Neural cell (in vitro differentiated cells): ENCODE results near the gene COL25A1. TPM values are rescaled to one million over a fixed set of nuclear protein-coding genes. Genes with fewer than 3 reads are reported as not detected.

Experiments
- H2AFZ ChIP-seq: fragments of 200-600, 300-800 bp; sonication (generic), shearing (Covaris generic); 2 replicates; pipeline ENCODE4 v1.6.0; 2014; ENCODE audit warnings: low read depth, mild to moderate bottlenecking, antibody characterized with exemption, low read length, moderate library complexity
- H3F3A ChIP-seq: fragments of 200-600 bp; shearing (Covaris generic); 2 replicates; pipeline ENCODE4 v1.6.1; 2016; ENCODE audit warnings: mild to moderate bottlenecking, moderate library complexity, mixed read lengths, antibody characterized with exemption, low read length; ENCODE audit not compliant: insufficient read depth, poor library complexity, severe bottlenecking
- H3K27ac ChIP-seq: fragments of 200-600, 300-800 bp; sonication (generic), shearing (Covaris generic); 2 replicates; pipeline ENCODE4 v1.5.1; 2014; ENCODE audit warnings: mild to moderate bottlenecking, low read length, moderate library complexity
- H3K27me3 ChIP-seq: fragments of 300-800, 200-600 bp; sonication (generic), shearing (Covaris generic); 2 replicates; pipeline ENCODE4 v1.6.0; 2014; ENCODE audit warnings: mild to moderate bottlenecking, low read depth, low read length, moderate library complexity; ENCODE audit not compliant: insufficient read depth
- H3K36me3 ChIP-seq: fragments of 300-800, 200-600 bp; sonication (generic), shearing (Covaris generic); 2 replicates; pipeline ENCODE4 v1.5.1; 2014; ENCODE audit warnings: mild to moderate bottlenecking, antibody characterized with exemption, low read length, moderate library complexity; ENCODE audit not compliant: insufficient read depth
- H3K4me2 ChIP-seq: fragments of 300-800, 200-600 bp; sonication (generic), shearing (Covaris generic); 2 replicates; pipeline ENCODE4 v1.6.0; 2014; ENCODE audit warnings: mild to moderate bottlenecking, low read length
- H3K4me3 ChIP-seq: fragments of 300-800, 200-600 bp; sonication (generic), shearing (Covaris generic); 2 replicates; pipeline ENCODE4 v1.5.1; 2014; ENCODE audit warnings: mild to moderate bottlenecking, low read length, moderate library complexity
- H3K79me2 ChIP-seq: fragments of 200-600 bp; shearing (Covaris generic); replicated peaks from 2 replicates; pipeline ENCODE4 v1.6.0; 2014; ENCODE audit warnings: mild to moderate bottlenecking, low read length, moderate library complexity; ENCODE audit not compliant: insufficient read depth
- H3K9ac ChIP-seq: fragments of 300-800, 200-600 bp; sonication (generic), shearing (Covaris generic); 2 replicates; pipeline ENCODE4 v1.6.1; 2016; ENCODE audit warnings: mild to moderate bottlenecking, low read length, mixed read lengths
- H3K9me2 ChIP-seq: fragments of 200-600 bp; shearing (Covaris generic); 2 replicates; pipeline ENCODE4 v1.6.1; 2016; ENCODE audit warnings: mild to moderate bottlenecking, low read length, mixed read lengths; ENCODE audit not compliant: insufficient read depth
- H3K9me3 ChIP-seq: fragments of 200-600, 300-800 bp; sonication (generic), shearing (Covaris generic); 2 replicates; pipeline ENCODE4 v1.6.1; 2016; ENCODE audit warnings: mild to moderate bottlenecking, mixed run types, low read length, moderate library complexity, mixed read lengths
- H4K20me1 ChIP-seq: fragments of 200-600 bp; shearing (Covaris generic); 2 replicates; pipeline ENCODE4 v1.6.1; 2016; ENCODE audit warnings: mild to moderate bottlenecking, mixed run types; ENCODE audit not compliant: insufficient read depth
- EP300 ChIP-seq: fragments of 450-650 bp; conservative IDR thresholded peaks from 2 replicates; pipeline ENCODE4 v1.6.1; 2014; ENCODE audit warnings: antibody characterized with exemption, mild to moderate bottlenecking, moderate library complexity; ENCODE audit not compliant: poor library complexity, severe bottlenecking
- EZH2 ChIP-seq: fragments of 200-600, 300-800 bp; shearing (Covaris generic), sonication (generic); IDR thresholded peaks from 2 replicates; pipeline ENCODE4 v1.6.1; 2014; ENCODE audit warnings: antibody characterized with exemption, low read length, borderline replicate concordance, mild to moderate bottlenecking; ENCODE audit not compliant: insufficient read depth, poor library complexity, severe bottlenecking
- MXI1 ChIP-seq: fragments of 450-650 bp; conservative IDR thresholded peaks from 2 replicates; pipeline ENCODE4 v1.6.1; 2014; ENCODE audit warnings: antibody characterized with exemption, mild to moderate bottlenecking; ENCODE audit not compliant: poor library complexity, severe bottlenecking
- POLR2AphosphoS5 ChIP-seq: IDR thresholded peaks from 2 replicates; pipeline ENCODE4 v1.6.1; 2012
- RAD21 ChIP-seq: fragments of 450-650 bp; conservative IDR thresholded peaks from 2 replicates; pipeline ENCODE4 v1.6.1; 2014; ENCODE audit warnings: antibody characterized with exemption, mild to moderate bottlenecking, moderate library complexity
- SMC3 ChIP-seq: fragments of 450-650 bp; conservative IDR thresholded peaks from 2 replicates; pipeline ENCODE4 v1.6.1; 2014; ENCODE audit warnings: antibody characterized with exemption, mild to moderate bottlenecking, moderate library complexity; ENCODE audit not compliant: poor library complexity
- TAF1 ChIP-seq: IDR thresholded peaks from 2 replicates; pipeline ENCODE4 v1.6.1; 2012; ENCODE audit warnings: low read depth
- polyA plus RNA-seq: library from polyadenylated mRNA; depleted of rRNA; stranded (reverse); fragments of >200 nt; gene quantifications from 2 replicates; pipeline ENCODE4 v1.2.3, GENCODE V29; 2014
- TF ChIP-seq, protein P1 (sequence below): IDR thresholded peaks from 2 replicates; pipeline ENCODE4 v1.6.1; 2012; ENCODE audit warnings: borderline replicate concordance
- TF ChIP-seq, protein P2 (sequence below): fragments of 450-650 bp; IDR thresholded peaks from 2 replicates; pipeline ENCODE4 v1.5.1; 2014; ENCODE audit warnings: antibody characterized with exemption, mild to moderate bottlenecking, moderate library complexity; ENCODE audit not compliant: poor library complexity, severe bottlenecking

Gene COL25A1
- polyA plus RNA-seq, 1 donor from 2014 or later = 32.3 TPM

DNA sequence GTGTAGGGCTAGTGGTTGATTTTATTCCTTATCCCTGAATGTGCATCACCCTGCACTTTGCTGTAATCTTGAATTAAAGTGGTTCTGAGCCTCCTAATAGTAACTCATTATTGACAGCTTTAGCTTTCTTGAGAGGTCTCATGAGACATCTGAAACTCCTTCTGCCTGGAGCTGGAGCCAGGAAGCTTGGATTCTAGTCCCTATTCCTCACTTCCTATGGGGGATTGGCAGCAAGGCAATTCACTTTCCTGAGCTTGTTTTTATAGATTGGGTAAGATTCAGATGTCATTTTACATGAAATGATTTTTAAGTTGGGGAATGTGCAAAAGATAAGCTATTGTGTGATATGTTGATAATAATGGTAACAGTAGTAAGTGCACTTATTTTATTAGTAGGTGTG is 522.5 kb downstream of the COL25A1 start:
- Histone ChIP-seq H4K20me1 (no peaks in the 10 kb centered on the region), H3K9me2 (no peaks in the 10 kb centered on the region), H3F3A (no peaks in the 10 kb centered on the region), H3K4me2 (no peak overlapping the region), H3K27me3 (no peaks in the 10 kb centered on the region), H2AFZ (no peak overlapping the region), H3K27ac (no peak overlapping the region), H3K4me3 (no peak overlapping the region), H3K36me3 (no peaks in the 10 kb centered on the region), H3K9ac (no peak overlapping the region), H3K9me3 (no peaks in the 10 kb centered on the region), H3K79me2 (no peaks in the 10 kb centered on the region)
- TF ChIP-seq MXI1 = no peak
- peak; percentile 25 for TF ChIP-seq EP300
- TF ChIP-seq EZH2 = no peak
- no peak for TF ChIP-seq TAF1
- TF ChIP-seq, protein P1, sequence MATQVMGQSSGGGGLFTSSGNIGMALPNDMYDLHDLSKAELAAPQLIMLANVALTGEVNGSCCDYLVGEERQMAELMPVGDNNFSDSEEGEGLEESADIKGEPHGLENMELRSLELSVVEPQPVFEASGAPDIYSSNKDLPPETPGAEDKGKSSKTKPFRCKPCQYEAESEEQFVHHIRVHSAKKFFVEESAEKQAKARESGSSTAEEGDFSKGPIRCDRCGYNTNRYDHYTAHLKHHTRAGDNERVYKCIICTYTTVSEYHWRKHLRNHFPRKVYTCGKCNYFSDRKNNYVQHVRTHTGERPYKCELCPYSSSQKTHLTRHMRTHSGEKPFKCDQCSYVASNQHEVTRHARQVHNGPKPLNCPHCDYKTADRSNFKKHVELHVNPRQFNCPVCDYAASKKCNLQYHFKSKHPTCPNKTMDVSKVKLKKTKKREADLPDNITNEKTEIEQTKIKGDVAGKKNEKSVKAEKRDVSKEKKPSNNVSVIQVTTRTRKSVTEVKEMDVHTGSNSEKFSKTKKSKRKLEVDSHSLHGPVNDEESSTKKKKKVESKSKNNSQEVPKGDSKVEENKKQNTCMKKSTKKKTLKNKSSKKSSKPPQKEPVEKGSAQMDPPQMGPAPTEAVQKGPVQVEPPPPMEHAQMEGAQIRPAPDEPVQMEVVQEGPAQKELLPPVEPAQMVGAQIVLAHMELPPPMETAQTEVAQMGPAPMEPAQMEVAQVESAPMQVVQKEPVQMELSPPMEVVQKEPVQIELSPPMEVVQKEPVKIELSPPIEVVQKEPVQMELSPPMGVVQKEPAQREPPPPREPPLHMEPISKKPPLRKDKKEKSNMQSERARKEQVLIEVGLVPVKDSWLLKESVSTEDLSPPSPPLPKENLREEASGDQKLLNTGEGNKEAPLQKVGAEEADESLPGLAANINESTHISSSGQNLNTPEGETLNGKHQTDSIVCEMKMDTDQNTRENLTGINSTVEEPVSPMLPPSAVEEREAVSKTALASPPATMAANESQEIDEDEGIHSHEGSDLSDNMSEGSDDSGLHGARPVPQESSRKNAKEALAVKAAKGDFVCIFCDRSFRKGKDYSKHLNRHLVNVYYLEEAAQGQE = peak; percentile 93

- Histone ChIP-seq H3K27ac (no peak overlapping the region), H3K9me3 (no peaks in the 10 kb centered on the region), H3K9ac (no peak overlapping the region), H3K4me3 (no peak overlapping the region), H2AFZ (no peak overlapping the region), H3K36me3 (no peaks in the 10 kb centered on the region), H3K9me2 (no peaks in the 10 kb centered on the region), H3F3A (no peaks in the 10 kb centered on the region), H3K4me2 (no peak overlapping the region), H3K27me3 (no peaks in the 10 kb centered on the region), H3K79me2 (no peaks in the 10 kb centered on the region), H4K20me1 (no peaks in the 10 kb centered on the region)
- TF ChIP-seq EP300 (no peak), POLR2AphosphoS5 (no peak), MXI1 (no peak), TAF1 (no peak), SMC3 (no peak), RAD21 (no peak), EZH2 (no peak)
- TF ChIP-seq, protein P2, sequence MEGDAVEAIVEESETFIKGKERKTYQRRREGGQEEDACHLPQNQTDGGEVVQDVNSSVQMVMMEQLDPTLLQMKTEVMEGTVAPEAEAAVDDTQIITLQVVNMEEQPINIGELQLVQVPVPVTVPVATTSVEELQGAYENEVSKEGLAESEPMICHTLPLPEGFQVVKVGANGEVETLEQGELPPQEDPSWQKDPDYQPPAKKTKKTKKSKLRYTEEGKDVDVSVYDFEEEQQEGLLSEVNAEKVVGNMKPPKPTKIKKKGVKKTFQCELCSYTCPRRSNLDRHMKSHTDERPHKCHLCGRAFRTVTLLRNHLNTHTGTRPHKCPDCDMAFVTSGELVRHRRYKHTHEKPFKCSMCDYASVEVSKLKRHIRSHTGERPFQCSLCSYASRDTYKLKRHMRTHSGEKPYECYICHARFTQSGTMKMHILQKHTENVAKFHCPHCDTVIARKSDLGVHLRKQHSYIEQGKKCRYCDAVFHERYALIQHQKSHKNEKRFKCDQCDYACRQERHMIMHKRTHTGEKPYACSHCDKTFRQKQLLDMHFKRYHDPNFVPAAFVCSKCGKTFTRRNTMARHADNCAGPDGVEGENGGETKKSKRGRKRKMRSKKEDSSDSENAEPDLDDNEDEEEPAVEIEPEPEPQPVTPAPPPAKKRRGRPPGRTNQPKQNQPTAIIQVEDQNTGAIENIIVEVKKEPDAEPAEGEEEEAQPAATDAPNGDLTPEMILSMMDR = no peak
- TF ChIP-seq, protein P1 = no peak
Observed at GRCh38 chr4:108777388-108777787, 525.1 kb downstream of the COL25A1 start.
